Heart right ventricle (tissue), 16 donors: ENCODE data around the gene ADNP. TPM values are rescaled to one million over a fixed set of nuclear protein-coding genes. Genes with fewer than 3 reads are reported as not detected.

Source experiments
- ATAC-seq, 8 donors: fragments of 200-7000 bp; cut with Tn5 transposase; one replicate each; pipeline ENCODE4 v1.9.1; 2020; ENCODE audit warnings: mild to moderate bottlenecking in 8 of 8, moderate library complexity in 8 of 8, moderate number of reproducible peaks in 1 of 8
- DNase-seq, 2 donors: peaks; one replicate each; pipeline ENCODE4 v3.0.0-alpha.2; 2020
- H3K27ac ChIP-seq, 10 donors: fragments of 200-600 bp; sonication (generic) in 2 of 10; one replicate each; pipeline versions ENCODE4 v1.5.0 to v1.8.0; 2020 to 2022; ENCODE audit warnings: mild to moderate bottlenecking in 3 of 10
- H3K27me3 ChIP-seq, 7 donors: fragments of 200-600 bp; one replicate each; pipeline ENCODE4 v1.8.0; 2021 to 2022; ENCODE audit warnings: mild to moderate bottlenecking in 2 of 7
- H3K36me3 ChIP-seq, 9 donors: fragments of 200-600 bp; sonication (generic) in 1 of 9; one replicate each; pipeline versions ENCODE4 v1.5.0 to v1.8.0; 2020 to 2022; ENCODE audit warnings: mild to moderate bottlenecking in 2 of 9
- H3K4me1 ChIP-seq, 9 donors: fragments of 200-600 bp; sonication (generic) in 1 of 9; one replicate each; pipeline versions ENCODE4 v1.5.0 to v1.8.0; 2020 to 2022; ENCODE audit warnings: mild to moderate bottlenecking in 4 of 9
- H3K4me3 ChIP-seq, 10 donors: fragments of 200-600 bp; sonication (generic) in 2 of 10; one replicate each; pipeline versions ENCODE4 v1.5.0 to v1.8.0; 2020 to 2022; ENCODE audit warnings: mild to moderate bottlenecking in 7 of 10, moderate library complexity in 2 of 10
- H3K9me3 ChIP-seq, 11 donors: fragments of 200-600 bp in 10 of 11; sonication (generic) in 2 of 11; one replicate each; pipeline versions ENCODE4 v1.5.0 to v1.8.0; 2013 to 2022; ENCODE audit warnings: mild to moderate bottlenecking in 2 of 11, control low read depth in 1 of 11, moderate library complexity in 1 of 11
- WGBS, 2 donors: extraction: QIAGEN DNeasy Blood & Tissue Kit; methylation state at CpG; one replicate each; pipeline ENCODE4 v1.1.7; 2013; ENCODE audit warnings: inconsistent platforms in 1 of 2; 5-methylcytosine and 5-hydroxymethylcytosine counted together
- intact Hi-C, 10 donors: fragments of 100-400 bp; cut with DNase I; formaldehyde crosslinking; loops; one replicate each; pipeline versions ENCODE4 v1.11.1 to v1.14.2; 2022
- polyA plus RNA-seq, 2 donors: library from polyadenylated mRNA; stranded (reverse); fragments of 200-250 nt; gene quantifications; one replicate each; pipeline ENCODE4 v1.2.3, GENCODE V29; 2013
- total RNA-seq, 10 donors: library from RNA; stranded (reverse); fragmentation: NEBNext Ultra II Directional in 3 of 10; extraction: Animal tissue kit (Norgen Biotek cat#: 25700) in 3 of 10; gene quantifications; one replicate each; pipeline versions ENCODE4 v1.2.1 to v1.2.4, GENCODE V29; 2021 to 2023
- TF ChIP-seq, protein P1 (sequence below), 9 donors: fragments of 200-600 bp; sonication (generic) in 2 of 9; IDR thresholded peaks; one replicate each; pipeline versions ENCODE4 v1.5.0 to v1.8.0; 2021 to 2022; ENCODE audit warnings: antibody characterized with exemption in 9 of 9, mild to moderate bottlenecking in 5 of 9, moderate library complexity in 1 of 9
- donor health status: Arrhythmogenic right ventricular cardiomyopathy.
- donor health status: ischemic (EF 13 %, LVEDD 7.1; RV severe dilation, severe dysfunction).
- donor health status: healthy with polysubstance abuse.
- donor health status: DM: no; HTN: yes; CAD: no.
- donor health status: DM: no; HTN: no; CAD: no.
- donor health status: ischemic (EF 25% LVEDD 6.9; RV normal size, moderate dysfunction).
- donor health status: ischemic (EF 25% LVEDD 5.7; RV mildly dilated, moderate dysfunction).
- donor health status: healthy.
- donor health status: DM: yes; HTN: yes; CAD: no.
- donor health status: Ischemic cardiomyopathy.
- donor health status: ischemic (EF 35%, LVEDD 5.7; RV mildly dilated, moderate dysfunction).
- donor health status: nonischemic (EF 11% LVEDD 7.7; RV severe dilation, severe dysfunction).
- donor health status: DM: yes; HTN: yes; CAD: no.
- donor health status: PGD.
- donor health status: ischemic (EF 29% LVEDD 5.4; RV normal size, mild dysfunction).
- donor health status: nonischemic (EF 23%, LVEDD 6.1; RV moderate dilation, normal function).

The ADNP gene
- total and polyA plus RNA-seq, 12 donors: 14.6 to 46.1 (median 37.9) TPM

DNA sequence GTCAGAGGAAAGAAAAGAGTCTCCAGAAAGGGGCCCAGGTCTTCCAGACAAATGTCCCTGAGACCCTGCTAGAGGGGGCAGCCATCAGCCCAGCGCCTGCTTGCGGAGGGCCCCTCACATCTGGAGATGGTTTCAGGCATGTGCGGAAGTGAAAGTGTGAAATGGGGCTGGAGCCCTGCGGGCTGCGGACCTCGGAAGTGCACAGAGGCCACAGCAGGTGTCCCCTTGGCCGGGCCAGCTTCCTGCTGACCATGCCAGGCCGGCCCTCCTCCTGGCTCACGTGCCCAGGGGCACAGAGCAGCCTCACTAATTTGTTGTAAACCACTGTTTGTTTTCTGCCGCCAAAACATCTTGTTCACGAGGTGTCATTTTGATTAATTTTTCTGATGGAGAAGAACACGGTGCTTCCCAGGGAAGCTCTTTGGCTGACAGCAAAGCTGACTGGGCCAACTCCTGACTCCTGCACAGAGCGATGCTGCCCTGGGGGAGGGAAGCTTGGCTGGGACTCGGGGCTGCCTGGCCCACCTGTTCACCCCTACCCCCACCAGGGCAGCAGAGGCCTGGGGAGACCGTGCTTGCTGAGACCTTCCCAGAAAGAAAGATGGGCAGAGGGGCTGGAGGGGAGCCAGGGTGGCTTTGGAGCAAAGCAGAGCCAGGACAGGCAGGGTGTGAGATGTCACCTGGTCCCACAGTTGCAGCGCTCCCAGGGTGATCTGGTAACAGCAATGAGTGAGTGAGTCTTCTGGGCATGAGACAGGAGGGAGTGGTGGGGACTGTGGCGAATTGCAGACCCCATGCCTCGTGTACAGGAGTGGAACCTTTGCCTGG, 82.2 kb downstream of the ADNP start:
- Histone ChIP-seq H3K4me3 (peak overlapping the region in 6 of 10 donors; percentile 1 to 37 (median 22)), H3K27me3 (no peaks in the 10 kb centered on the region), H3K27ac (no peak overlapping the region), H3K9me3 (no peaks in the 10 kb centered on the region), H3K36me3 (no peaks in the 10 kb centered on the region), H3K4me1 (peaks cover 4 to 14% (median 11%) of the 10 kb centered on the region in 9 donors)
- ATAC-seq: peak; percentile 18 to 73 (median 50)
- TF ChIP-seq, protein P1, sequence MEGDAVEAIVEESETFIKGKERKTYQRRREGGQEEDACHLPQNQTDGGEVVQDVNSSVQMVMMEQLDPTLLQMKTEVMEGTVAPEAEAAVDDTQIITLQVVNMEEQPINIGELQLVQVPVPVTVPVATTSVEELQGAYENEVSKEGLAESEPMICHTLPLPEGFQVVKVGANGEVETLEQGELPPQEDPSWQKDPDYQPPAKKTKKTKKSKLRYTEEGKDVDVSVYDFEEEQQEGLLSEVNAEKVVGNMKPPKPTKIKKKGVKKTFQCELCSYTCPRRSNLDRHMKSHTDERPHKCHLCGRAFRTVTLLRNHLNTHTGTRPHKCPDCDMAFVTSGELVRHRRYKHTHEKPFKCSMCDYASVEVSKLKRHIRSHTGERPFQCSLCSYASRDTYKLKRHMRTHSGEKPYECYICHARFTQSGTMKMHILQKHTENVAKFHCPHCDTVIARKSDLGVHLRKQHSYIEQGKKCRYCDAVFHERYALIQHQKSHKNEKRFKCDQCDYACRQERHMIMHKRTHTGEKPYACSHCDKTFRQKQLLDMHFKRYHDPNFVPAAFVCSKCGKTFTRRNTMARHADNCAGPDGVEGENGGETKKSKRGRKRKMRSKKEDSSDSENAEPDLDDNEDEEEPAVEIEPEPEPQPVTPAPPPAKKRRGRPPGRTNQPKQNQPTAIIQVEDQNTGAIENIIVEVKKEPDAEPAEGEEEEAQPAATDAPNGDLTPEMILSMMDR (IDR thresholded peaks at IDR 0.05): no peak
- intact Hi-C loops: no loop called here
- DNase-seq: no peak
- 31 to 45% methylated on average over 18 of the region's 18 CpGs for WGBS, 2 donors

- WGBS, 2 donors: 28 to 32% methylated on average over 8 of the region's 8 CpGs
- H3K4me1 ChIP-seq: peaks cover 4 to 14% (median 11%) of the 10 kb centered on the region in 9 donors
- peak overlapping the region in 5 of 10 donors; percentile 1 to 37 (median 24) for H3K4me3 ChIP-seq
- TF ChIP-seq, protein P1 (IDR thresholded peaks at IDR 0.05): no peak
- DNase-seq (no peak), ATAC-seq (peak; percentile 10 to 82 (median 68))
- H3K27ac ChIP-seq: no peak overlapping the region
- intact Hi-C loops: no loop called here
- H3K36me3 ChIP-seq: no peaks in the 10 kb centered on the region
- H3K27me3 ChIP-seq: no peaks in the 10 kb centered on the region
- H3K9me3 ChIP-seq: no peaks in the 10 kb centered on the region
Observed at GRCh38 chr20:50848341-50848808, 82.9 kb downstream of the ADNP start.

DNA sequence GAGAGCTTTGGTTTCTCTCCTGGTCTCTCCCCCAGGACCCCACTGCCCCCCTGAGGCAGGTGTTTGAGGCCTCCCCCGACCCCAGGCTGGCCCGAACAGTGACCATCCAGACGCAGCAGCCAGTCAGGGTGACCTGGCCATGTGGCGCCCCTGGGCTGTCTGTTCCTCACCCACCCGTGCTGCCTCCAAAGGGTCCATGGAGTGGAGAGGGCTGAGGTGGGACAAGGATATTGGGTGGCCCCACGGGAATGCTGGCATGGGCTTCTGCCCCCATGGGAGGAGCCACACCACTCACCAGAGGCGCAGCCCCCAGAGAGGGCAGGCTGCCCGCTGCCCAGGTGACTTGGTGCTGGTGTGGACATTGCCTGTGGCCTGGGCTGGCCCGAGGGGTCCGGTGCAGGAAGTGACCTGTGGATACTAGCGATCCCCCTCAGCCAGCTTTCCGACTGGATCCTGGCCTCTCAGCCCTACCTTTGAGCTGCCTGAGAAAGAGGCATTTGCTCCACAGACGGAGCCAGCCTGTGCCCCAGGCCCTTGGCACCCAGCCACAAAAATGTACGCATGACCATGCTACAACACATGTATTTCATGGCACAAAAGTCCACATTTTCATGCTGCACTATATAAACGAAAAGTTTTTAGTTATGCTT, 85.5 kb downstream of the ADNP start:
- TF ChIP-seq, protein P1 (IDR thresholded peaks at IDR 0.05): no peak
- ATAC-seq (no peak), DNase-seq (no peak)
- Histone ChIP-seq H3K9me3 (no peaks in the 10 kb centered on the region), H3K27me3 (no peaks in the 10 kb centered on the region), H3K36me3 (no peaks in the 10 kb centered on the region), H3K27ac (no peak overlapping the region), H3K4me3 (no peak overlapping the region), H3K4me1 (peaks cover 4 to 14% (median 11%) of the 10 kb centered on the region in 9 donors)
- 87 to 90% methylated on average over 15 of the region's 15 CpGs for WGBS, 2 donors
- intact Hi-C loops: no loop called here

- TF ChIP-seq, protein P1 (IDR thresholded peaks at IDR 0.05): no peak
Observed at GRCh38 chr20:50844430-50845100, 86.7 kb downstream of the ADNP start.

More at GRCh38 chr20:50844430-50845100, 86.7 kb downstream of the ADNP start:
- H3K9me3 ChIP-seq: no peaks in the 10 kb centered on the region
- H3K27me3 ChIP-seq: no peaks in the 10 kb centered on the region
- no peaks in the 10 kb centered on the region for H3K36me3 ChIP-seq
- WGBS, 2 donors: 90 to 92% methylated on average over 9 of the region's 9 CpGs
- DNase-seq: no peak
- peaks cover 4 to 14% (median 11%) of the 10 kb centered on the region in 9 donors for H3K4me1 ChIP-seq
- H3K4me3 ChIP-seq: no peak overlapping the region
- intact Hi-C loops: no loop called here
- ATAC-seq: peak in 1 of 8 donors; percentile 13
- H3K27ac ChIP-seq: no peak overlapping the region
